HG02981 (cell line): ENCODE results near the gene GPR17.

Source experiments
- ATAC-seq: cut with Tn5 transposase; IDR thresholded peaks from one replicate; pipeline ENCODE4 v1.9.1; 2021; ENCODE audit warnings: mild to moderate bottlenecking, moderate library complexity; ENCODE audit not compliant: unreplicated experiment

The GPR17 gene

DNA sequence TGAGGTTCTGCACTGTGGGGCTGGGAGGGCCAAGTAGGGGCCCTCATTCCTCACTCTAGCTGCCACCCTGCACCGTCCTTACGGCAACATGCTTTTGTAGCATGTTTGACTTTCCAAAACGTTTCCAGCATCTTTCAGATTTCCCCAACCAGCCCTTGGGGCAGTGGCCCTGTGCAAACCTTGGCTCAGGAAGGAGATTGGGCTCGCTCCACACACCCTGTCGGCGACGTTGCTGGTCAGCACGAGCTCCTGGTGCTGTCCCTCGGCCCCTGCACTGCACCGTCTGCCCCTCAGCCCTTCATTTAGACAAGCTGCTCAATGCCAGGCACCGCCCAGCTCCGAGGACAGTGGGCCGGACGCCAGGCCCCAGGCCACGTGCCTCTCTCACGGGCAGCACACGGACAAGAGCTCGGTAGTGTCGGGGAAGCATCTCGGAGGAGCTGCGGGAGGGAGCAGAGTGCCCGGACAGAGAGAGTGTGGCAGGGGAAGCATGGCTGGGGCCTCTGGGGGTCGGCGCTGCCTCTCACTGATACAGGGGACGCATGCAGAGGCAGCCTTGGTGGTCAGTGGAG is 6.9 kb downstream of the GPR17 start:
- no peak for ATAC-seq

DNA sequence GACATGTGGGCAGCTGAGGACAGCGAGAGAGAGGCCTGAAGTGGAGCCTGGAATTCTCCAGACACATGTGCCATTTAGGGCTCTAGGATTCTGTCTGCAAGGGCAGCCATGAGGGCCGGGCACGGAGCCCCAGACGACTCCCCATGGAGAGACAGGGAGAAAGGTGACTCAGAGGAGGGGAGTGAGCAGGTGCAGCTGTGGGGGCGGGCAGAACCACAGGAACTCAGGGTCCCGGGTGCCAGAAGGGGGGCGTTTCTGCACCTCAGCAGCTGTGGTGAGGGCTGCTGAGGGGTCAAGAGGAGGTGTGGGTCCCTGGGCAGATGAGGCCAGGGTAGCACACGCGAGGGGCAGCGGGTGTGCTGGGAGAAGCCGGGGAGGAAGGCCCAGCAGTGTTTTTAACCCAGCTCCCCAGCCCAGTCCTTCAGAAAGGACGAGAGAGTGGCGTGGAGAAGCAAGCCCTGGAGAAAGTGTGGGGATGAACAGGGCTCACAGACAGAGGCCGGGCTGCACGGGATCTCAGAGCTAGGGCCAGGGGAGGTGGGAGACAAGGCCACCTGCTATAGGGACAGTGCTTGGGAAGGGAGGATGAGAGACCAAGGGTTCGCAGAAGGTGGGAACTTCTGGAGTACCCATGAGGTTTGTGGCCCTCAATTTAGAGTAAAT is 7.6 kb downstream of the GPR17 start:
- no peak for ATAC-seq

GRCh38 chr2:127654084-127654837 is 8.3 kb downstream of the GPR17 start:
- ATAC-seq: no peak

GRCh38 chr2:127654838-127655175 is 8.9 kb downstream of the GPR17 start:
- no peak for ATAC-seq

- no peak for ATAC-seq
Observed at GRCh38 chr2:127655209-127656073, 9.5 kb downstream of the GPR17 start.

DNA sequence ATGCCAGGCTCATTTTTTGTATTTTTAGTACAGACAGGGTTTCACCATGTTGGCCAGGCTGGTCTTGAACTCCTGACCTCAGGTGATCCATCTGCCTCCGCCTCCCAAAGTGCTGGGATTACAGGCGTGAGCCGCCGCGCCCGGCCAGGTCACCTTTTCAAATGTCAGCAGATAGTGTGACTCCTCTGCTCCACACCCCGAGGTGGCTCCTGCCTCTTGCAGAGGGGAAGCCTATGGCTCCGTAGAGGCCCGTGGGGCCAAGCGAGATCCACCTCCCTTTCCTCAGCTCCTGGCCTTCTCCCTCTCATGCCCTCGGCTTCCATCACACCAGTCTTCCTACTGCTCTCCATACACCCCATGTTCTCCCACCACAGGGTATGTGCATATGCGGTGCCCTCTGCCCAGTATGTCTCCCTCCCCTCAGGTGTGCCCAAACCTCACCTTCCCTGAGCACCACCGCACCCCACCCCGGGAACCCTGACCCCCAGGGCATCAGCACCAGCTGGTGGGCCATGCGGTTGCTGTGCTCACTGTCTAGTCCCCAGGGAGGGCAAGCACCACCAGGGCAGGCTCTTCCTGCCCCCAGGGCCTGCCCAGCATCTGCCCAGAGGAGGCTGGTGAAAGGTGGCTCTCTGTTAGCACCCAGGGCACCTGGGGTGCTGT is 10.7 kb downstream of the GPR17 start:
- no peak for ATAC-seq

DNA sequence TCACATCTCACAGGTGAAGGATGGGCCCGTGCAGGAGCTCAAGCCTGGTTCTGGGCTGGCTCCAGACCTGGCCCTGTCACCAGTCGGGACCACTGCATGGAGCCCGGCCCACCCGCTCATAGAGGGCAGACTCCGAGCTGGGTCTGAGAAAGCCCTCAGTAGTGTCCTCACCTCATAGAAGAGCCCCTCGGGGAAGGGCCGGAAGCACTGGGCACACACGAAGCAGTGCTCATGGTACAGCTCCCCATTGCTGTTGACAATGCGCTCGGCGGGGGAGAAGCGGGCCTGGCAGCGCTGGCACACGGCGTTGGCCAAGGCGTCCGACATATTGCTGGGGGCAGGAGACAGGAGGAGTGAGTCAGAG is 11.3 kb downstream of the GPR17 start:
- no peak for ATAC-seq

DNA sequence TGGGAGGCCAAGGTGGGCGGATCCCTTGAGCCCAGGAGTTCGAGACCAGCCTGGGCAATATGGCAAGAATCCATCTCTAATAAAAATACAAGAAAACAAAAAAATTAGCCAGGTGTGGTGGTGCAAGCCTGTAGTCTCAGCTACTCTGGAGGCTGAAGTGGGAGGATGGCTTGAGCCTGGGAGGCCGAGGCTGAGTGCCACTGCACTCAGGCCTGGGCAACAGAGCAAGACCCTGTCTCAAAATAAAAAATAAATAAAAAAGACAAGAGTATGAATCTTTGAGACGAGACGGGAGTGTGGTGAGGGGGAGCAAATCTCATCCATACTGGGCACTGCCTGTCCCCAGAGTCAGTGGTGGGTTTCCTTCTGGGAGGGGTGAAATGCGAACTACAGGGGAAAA is 12.2 kb downstream of the GPR17 start:
- ATAC-seq: no peak

DNA sequence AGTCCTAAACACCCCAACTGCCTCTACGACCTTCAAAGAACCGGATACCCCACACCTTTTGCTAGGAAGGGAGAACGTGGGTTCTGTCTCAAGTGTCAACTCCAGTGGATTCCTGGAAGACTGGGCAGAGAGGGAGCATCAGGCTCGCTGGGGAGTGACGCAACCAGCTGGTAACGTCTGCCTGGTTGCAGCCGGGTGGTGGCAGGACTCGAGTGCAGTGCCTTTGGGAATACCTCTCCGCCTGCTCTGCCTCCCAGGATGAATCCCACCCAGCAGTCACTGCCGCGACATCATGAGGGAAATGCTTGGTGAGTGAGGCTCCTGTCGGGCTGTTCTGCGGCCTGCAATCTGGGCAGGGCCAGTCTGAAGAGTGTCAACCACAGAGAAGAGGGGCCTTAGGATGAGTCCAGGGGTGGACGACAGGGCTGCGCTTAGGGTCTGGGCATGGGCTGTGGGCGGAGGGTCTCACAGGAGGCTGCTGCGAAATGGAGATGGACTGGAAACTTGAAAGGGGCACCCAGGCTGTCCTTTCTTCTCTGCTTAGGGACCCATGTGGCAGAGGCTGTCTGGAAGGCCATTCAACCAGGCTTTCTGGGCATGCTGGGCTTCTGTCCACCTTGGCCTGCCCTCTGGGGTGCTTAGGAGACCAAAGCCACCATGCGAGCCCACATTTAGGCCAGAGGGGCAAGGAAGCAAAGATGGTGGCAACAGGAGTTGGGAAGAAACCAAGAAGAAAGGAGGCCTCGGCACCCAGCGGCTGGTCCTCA is 12.9 kb downstream of the GPR17 start:
- ATAC-seq: no peak

- ATAC-seq: no peak
Observed at GRCh38 chr2:127659408-127660290, 13.7 kb downstream of the GPR17 start.

DNA sequence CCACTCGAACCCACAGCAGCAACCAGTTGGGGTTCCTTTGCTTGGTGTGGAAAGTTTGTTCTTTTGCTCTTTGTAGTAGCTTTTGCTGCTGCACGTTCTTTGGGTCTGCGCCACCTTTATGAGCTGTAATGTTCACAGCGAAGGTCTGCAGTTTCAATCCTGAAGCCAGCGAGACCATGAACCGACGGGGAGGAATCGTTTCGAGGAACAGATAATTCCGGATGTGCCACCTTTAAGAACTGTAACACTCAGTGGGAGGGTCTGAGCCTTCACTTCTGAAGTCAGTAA is 14.3 kb downstream of the GPR17 start:
- no peak for ATAC-seq

GRCh38 chr2:127661072-127661649 is 15.2 kb downstream of the GPR17 start:
- no peak for ATAC-seq

DNA sequence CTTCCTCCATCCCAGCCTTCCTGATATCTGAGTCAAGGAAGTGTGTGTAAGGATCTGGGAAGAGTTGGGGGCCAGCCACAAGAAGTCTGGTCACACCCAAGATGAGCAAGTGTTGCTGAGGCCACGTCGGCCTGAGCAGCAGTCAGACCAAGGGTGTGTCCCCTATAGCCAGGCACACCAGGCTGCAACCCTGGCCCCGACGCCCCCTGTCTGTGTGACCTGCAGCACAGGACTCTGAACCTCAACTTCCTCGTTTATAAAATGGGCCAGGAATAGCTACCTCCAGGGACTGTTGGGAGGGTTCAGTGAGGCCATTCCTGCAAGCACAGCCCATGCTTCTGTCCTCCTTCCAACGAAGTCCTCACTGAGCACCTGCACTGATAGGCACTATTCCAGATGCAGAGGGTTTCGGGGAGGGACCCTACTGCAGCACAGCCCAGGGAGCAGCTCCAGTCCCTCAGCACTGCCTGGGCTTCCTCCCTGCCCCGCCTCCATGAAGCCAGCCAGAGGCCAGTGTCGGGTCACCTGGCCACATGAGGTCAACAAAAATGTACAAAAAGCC is 16.1 kb downstream of the GPR17 start:
- ATAC-seq: no peak

DNA sequence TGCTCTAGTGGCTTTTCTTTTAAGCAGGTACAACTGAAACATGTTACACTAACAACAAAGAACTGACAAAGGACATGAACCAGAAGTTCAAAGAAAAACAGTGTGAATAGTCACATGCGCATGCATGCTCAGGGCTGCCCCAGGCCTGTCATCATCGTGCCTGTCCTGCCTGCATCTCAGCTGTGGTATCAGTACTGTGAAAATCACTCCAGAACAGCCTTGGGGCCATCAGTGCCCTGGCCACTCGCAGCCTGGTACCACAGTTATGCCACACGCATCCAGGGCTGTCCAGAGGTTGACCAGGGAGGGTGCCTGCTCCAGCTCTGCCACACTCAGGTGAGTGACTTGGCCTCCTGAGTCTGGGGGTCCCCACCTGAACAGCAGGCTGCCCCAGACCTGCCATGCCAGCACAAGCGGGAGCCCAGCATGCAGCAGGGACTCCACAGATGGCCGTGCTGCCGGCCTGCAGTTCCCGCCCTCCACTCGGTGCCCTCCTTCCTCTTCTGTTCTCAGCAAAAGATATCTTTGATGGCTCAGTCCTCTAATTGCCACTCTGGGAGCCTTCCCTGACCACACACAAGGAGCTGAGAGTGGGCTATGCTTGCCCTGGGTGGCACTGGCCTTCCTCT is 17.1 kb downstream of the GPR17 start:
- no peak for ATAC-seq

GRCh38 chr2:127663566-127664064 is 17.7 kb downstream of the GPR17 start:
- no peak for ATAC-seq

GRCh38 chr2:127664065-127664894 is 18.3 kb downstream of the GPR17 start:
- no peak for ATAC-seq

- ATAC-seq: no peak
Observed at GRCh38 chr2:127664895-127665225, 18.9 kb downstream of the GPR17 start.
